Hepatocyte (in vitro differentiated cells): Measurements from ENCODE around the gene FXR2. TPM values are rescaled to one million over a fixed set of nuclear protein-coding genes. Genes with fewer than 3 reads are reported as not detected.

ENCODE experiments used
- DNase-seq: peaks from one replicate; pipeline ENCODE4 v3.0.0-alpha.2; 2016; ENCODE audit warnings: low spot score
- H2AFZ ChIP-seq: fragments of 200-600 bp; sonication (generic); 2 replicates; pipeline ENCODE4 v1.6.0; 2016; ENCODE audit warnings: antibody characterized with exemption, mild to moderate bottlenecking
- H3K27ac ChIP-seq: fragments of 200-600 bp; sonication (generic); 2 replicates; pipeline ENCODE4 v1.5.1; 2016; ENCODE audit warnings: mild to moderate bottlenecking
- H3K27me3 ChIP-seq: fragments of 200-600 bp; sonication (generic); 2 replicates; pipeline ENCODE4 v1.6.1; 2016
- H3K36me3 ChIP-seq: fragments of 200-600 bp; sonication (generic); replicated peaks from 2 replicates; pipeline ENCODE4 v1.5.1; 2016; ENCODE audit warnings: low read depth; ENCODE audit not compliant: insufficient read depth
- H3K4me1 ChIP-seq: fragments of 200-600 bp; sonication (generic); 2 replicates; pipeline ENCODE4 v1.5.1; 2016; ENCODE audit warnings: mild to moderate bottlenecking, moderate library complexity; ENCODE audit not compliant: insufficient read depth
- H3K4me2 ChIP-seq: fragments of 200-600 bp; sonication (generic); 2 replicates; pipeline ENCODE4 v1.6.0; 2016
- H3K4me3 ChIP-seq: fragments of 200-600 bp; sonication (generic); 2 replicates; pipeline ENCODE4 v1.5.1; 2016; ENCODE audit warnings: mild to moderate bottlenecking
- H3K79me2 ChIP-seq: fragments of 200-600 bp; sonication (generic); 2 replicates; pipeline ENCODE4 v1.6.0; 2017; ENCODE audit warnings: mild to moderate bottlenecking
- H3K9me2 ChIP-seq: fragments of 200-600 bp; sonication (generic); replicated peaks from 2 replicates; pipeline ENCODE4 v1.6.0; 2017; ENCODE audit warnings: mild to moderate bottlenecking; ENCODE audit not compliant: insufficient read depth
- H3K9me3 ChIP-seq: fragments of 200-600 bp; sonication (generic); 2 replicates; pipeline ENCODE4 v1.5.1; 2016; ENCODE audit warnings: low read depth, mild to moderate bottlenecking
- H4K20me1 ChIP-seq: fragments of 200-600 bp; sonication (generic); 2 replicates; pipeline ENCODE4 v1.6.0; 2016; ENCODE audit warnings: mild to moderate bottlenecking; ENCODE audit not compliant: insufficient read depth, poor library complexity, severe bottlenecking
- CTCF ChIP-seq: fragments of 200-600 bp; sonication (generic); IDR thresholded peaks from 2 replicates; pipeline ENCODE4 v1.5.1; 2016; ENCODE audit warnings: antibody characterized with exemption, mild to moderate bottlenecking; ENCODE audit not compliant: poor library complexity
- EZH2 ChIP-seq: fragments of 200-600 bp; sonication (generic); IDR thresholded peaks from 2 replicates; pipeline ENCODE4 v1.6.1; 2016; ENCODE audit warnings: antibody characterized with exemption, mild to moderate bottlenecking, borderline replicate concordance
- EZH2phosphoT487 ChIP-seq: fragments of 200-600 bp; sonication (generic); IDR thresholded peaks from one replicate; pipeline ENCODE4 v1.6.1; 2018; ENCODE audit warnings: antibody characterized with exemption, mild to moderate bottlenecking, low read depth, moderate library complexity; ENCODE audit not compliant: unreplicated experiment, severe bottlenecking
- WGBS: methylation state at CpG from one replicate; pipeline ENCODE4 v1.1.6; 2016; ENCODE audit warnings: low lambda C conversion rate; ENCODE audit errors: missing lambda C conversion rate; 5-methylcytosine and 5-hydroxymethylcytosine counted together
- polyA plus RNA-seq: library from polyadenylated mRNA; unstranded; fragments of >200 nt; fragmentation: Nextera tagmentation; extraction: Ambion mirVana; gene quantifications from 2 replicates; pipeline ENCODE4 v1.2.1, GENCODE V29; 2016
- total RNA-seq: library from RNA; depleted of rRNA; stranded (reverse); fragments of >200 nt; gene quantifications from 2 replicates; pipeline ENCODE4 v1.2.3, GENCODE V29; 2014

The FXR2 gene
- total and polyA plus RNA-seq, 2 experiments from 2014 or later = 33.0 to 41.6 TPM

- Histone ChIP-seq H3K36me3 (no peaks in the 10 kb centered on the region), H3K4me3 (peak overlapping the region; percentile 47), H3K27me3 (peaks cover 33% of the 10 kb centered on the region), H3K27ac (no peak overlapping the region), H4K20me1 (no peaks in the 10 kb centered on the region), H3K9me2 (no peaks in the 10 kb centered on the region), H3K4me2 (peak overlapping the region; percentile 99), H3K9me3 (no peaks in the 10 kb centered on the region), H3K4me1 (peaks cover 5% of the 10 kb centered on the region), H3K79me2 (no peaks in the 10 kb centered on the region), H2AFZ (peak overlapping the region; percentile 55)
- 1% methylated on average over 36 of the region's 45 CpGs for WGBS
- DNase-seq = no peak
- TF ChIP-seq CTCF (no peak), EZH2phosphoT487 (no peak), EZH2 (peak; percentile 59)
Observed at GRCh38 chr17:7651097-7651664, 36.5 kb upstream of the FXR2 start.

- WGBS = 2% methylated on average over 16 of the region's 34 CpGs
- Histone ChIP-seq H3K36me3 (no peaks in the 10 kb centered on the region), H3K79me2 (no peaks in the 10 kb centered on the region), H2AFZ (peak within 1 kb of the TSS; percentile 69), H3K27me3 (peaks cover 33% of the 10 kb centered on the region), H3K4me2 (peak within 1 kb of the TSS; percentile 99), H3K27ac (no peak within 1 kb of the TSS), H3K4me1 (peaks cover 5% of the 10 kb centered on the region), H3K9me3 (no peaks in the 10 kb centered on the region), H4K20me1 (no peaks in the 10 kb centered on the region), H3K9me2 (no peaks in the 10 kb centered on the region), H3K4me3 (peak within 1 kb of the TSS; percentile 47)
- DNase-seq = peak; percentile 88
- TF ChIP-seq EZH2phosphoT487 = no peak
- TF ChIP-seq EZH2 = no peak
- TF ChIP-seq CTCF = no peak
Observed at GRCh38 chr17:7650509-7651096, 35.9 kb upstream of the FXR2 start, which contains the start of gene ATP1B2. TSS of gene ATP1B2 (plus strand) at chr17:7650926. CDS start at chr17:7651519, 593 bp downstream.

DNA sequence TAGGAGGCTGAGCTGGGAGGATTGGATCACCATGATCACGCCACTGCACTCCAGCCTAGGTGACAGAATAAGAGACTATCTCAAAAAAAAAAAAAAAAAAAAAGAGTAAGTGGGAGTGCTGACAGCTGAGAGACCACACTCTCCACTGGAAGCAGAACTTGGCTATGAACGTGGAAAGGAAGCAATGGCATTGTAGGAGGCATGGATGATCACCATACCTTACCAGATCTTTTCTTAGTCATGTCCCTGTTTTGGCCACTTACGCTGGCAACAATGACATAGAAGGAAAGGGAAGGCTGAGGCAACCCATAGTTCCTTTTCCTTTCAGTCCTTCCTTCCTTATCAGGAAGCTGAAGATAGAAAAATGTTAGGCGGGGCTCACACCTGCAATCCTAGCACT is 32.3 kb upstream of the FXR2 start:
- no peaks in the 10 kb centered on the region for H3K36me3 ChIP-seq
- H3K9me2 ChIP-seq = no peaks in the 10 kb centered on the region
- no peak for DNase-seq
- H2AFZ ChIP-seq = no peak overlapping the region
- no peaks in the 10 kb centered on the region for H3K79me2 ChIP-seq
- peaks cover 5% of the 10 kb centered on the region for H3K4me1 ChIP-seq
- H3K27ac ChIP-seq = no peak overlapping the region
- no peaks in the 10 kb centered on the region for H3K9me3 ChIP-seq
- H3K27me3 ChIP-seq = peaks cover 19% of the 10 kb centered on the region
- 87% methylated on average over 4 of the region's 4 CpGs for WGBS
- H3K4me2 ChIP-seq = no peak overlapping the region
- TF ChIP-seq CTCF (no peak), EZH2 (no peak), EZH2phosphoT487 (no peak)
- no peak overlapping the region for H3K4me3 ChIP-seq
- no peaks in the 10 kb centered on the region for H4K20me1 ChIP-seq
